ACHN (cell line): ENCODE measurements around the gene TGFBR2.

Source experiments
- DNase-seq: peaks from one replicate; pipeline ENCODE4 v3.0.0-alpha.2; 2015
- in situ Hi-C: cut with HindIII; loops from 2 replicates; pipeline ENCODE4 v1.10.0; 2017; ENCODE audit warnings: low sequenced_read_pairs, low pct_ligation_motif_present, low pct_unique_long_range_greater_than_20kb

Gene TGFBR2

GRCh38 chr3:30629746-30630145 is 23.3 kb downstream of the TGFBR2 start:
- in situ Hi-C loops: no loop called here
- no peak for DNase-seq

DNA sequence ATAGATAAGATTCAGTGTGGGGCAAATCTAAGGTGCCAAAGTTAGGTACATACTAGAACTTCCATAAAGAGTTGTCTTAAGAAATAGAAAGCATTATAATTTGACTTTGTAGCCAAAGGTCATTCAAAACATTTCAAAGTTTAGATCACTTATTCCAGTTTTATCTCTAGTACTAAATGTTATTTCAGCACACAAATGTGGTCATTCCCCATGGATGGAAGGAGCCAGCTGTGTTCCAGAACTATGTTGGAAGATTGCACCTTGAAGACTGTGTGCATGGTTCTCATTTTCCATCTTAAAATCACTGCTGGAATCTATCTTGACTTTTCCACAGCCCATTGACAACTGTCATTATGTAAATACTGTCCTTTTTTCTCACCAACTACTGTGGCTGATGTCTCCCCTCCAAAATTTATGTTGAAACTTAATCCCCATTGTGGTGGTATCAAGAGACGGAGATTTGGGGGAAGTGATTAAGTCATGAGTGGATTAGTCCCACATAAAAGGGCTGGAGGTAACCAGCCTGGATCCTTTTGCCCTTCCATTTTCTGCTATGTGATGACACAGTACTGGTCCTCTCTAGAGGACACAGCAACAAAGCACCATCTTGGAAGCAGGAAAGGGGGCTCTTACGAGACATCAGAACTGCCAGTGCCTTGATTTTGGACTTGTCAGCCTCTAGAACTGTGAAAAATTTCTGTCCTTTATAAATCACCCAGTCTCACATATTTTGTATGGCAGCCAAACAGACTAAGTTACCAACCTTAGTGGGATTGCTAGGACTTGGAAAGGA is 24.0 kb downstream of the TGFBR2 start:
- no peak for DNase-seq
- in situ Hi-C loops: no loop called here

DNA sequence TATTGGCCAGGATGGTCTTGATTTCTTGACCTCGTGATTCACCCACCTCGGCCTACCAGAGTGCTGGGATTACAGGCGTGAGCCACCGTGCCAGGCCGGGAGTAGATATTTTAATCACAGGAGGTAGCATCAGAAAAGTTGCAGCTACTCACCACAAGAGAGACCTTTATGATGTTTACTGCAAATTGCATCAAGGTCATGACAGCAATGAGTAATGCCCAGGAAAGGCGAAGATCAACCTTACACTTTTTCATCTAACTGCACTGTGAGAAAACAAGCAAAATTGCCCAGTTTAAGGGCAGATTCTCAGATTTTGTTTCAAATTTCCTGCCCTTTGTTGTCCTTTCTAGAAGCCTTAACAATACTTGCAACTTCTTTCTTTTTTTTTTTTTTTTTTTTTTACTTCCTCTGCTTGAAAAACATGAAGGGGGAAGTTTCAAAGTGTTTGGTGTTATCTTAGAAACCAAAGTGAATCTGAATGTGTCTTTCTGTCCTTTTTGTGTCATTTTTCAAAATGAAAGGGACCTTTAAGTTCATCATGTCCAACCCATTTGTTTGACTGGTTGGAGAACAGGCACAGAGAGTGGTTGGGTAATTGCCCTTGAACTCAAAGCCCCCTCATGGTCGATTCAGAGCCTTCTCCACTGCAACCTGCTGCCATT is 25.0 kb downstream of the TGFBR2 start:
- in situ Hi-C loops: no loop called here
- no peak for DNase-seq

GRCh38 chr3:30632065-30632464 is 25.7 kb downstream of the TGFBR2 start:
- in situ Hi-C loops: no loop called here
- DNase-seq: no peak

DNA sequence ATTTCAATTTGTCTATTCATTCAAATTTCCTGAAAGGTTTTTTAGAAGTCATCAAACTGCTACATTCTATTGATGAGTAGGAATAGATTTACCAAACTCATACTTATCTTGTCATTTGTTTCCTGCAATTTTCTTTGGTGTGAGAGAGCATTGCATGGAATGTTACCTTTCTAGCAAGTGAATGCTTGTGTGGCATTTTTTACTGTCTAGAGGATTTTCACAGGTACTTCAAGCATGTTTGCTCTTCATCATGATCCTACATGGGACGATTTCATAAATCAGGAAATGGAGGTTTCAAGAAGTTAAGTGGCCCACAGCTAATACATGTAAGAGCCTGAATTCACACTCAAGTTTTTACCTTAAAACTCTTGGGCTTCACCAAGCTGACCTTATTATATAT is 26.1 kb downstream of the TGFBR2 start:
- in situ Hi-C loops: no loop called here
- no peak for DNase-seq

GRCh38 chr3:30633718-30634117 is 27.3 kb downstream of the TGFBR2 start:
- no peak for DNase-seq
- in situ Hi-C loops: no loop called here

GRCh38 chr3:30634761-30635735 is 28.6 kb downstream of the TGFBR2 start:
- DNase-seq: no peak
- in situ Hi-C loops: no loop called here

DNA sequence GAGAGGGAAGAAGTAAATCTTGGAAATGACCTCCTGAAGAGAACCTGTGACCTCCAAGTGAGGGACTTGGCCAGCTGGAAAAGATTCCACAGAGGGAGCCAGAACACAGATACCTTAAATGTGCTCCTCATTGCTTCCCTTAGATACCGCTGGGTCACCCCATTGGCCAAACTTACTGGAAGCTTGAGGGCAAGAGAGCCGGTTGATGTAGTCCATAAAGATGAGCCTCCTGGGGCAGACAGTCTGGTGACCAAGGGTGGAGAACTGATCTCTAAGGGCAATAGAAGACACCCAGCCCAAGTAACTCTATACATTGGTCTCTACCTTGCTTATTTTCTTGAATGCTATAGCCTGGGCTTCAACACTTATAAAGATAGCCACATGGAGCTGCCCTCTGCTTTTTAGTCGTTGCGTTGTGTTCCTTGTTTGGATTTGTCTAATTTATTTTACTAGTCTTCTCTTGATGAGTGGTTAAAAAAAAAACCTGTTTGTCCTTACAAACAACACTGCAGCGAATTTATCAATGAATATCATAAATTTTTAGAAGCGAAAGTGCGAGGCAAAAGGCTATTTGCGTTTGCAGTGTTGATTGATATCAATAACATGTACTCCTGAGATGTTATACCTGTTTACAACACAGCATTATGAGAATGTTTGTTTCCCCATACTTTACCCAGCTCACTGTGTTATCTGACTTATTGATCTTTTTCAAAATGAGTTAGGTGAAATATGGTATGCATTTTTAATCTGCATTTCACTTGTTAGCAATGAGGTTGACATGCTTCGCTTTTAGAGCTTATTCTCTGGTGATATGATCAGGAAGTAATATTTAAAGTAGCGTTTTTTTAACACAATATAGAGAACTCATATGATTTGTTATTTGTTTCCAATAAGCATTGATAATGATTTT is 31.2 kb downstream of the TGFBR2 start:
- DNase-seq: no peak
- in situ Hi-C loops: no loop called here

DNA sequence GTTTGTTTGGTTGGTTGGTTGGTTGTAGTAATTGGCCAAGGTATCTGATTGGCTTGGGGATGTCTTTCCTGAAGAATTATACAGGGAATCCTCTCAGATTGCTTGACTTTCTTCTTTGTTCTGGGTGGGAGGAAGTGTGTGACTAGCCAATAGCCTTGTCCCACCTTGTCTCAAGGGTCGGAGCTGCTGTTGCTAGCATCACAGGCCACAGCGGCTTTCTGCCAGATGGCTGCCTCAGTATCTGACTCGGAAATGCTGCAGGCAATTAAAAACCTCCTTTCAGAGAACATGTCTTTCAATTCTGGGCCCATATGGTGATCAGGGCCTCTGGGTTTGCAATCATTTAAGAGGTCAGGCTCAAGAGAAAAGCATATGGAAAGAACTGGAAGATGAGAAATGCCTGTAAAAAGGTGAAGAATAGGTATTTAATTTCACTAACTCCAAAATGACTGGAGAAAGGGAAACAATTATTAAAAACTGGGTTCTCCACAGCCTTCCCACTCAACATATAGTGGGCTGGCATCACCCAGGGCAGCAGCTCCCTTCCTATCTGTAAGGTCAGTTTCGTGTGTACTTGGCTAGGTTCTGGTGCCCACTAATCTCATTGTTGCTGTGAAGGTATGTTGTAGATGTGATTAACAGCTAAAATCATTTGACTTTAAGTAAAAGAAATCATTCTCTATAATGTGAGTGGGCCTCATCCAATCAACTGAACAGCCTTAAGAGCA is 32.4 kb downstream of the TGFBR2 start:
- no peak for DNase-seq
- in situ Hi-C loops: no loop called here

GRCh38 chr3:30639937-30640336 is 33.5 kb downstream of the TGFBR2 start:
- no peak for DNase-seq
- in situ Hi-C loops: no loop called here

DNA sequence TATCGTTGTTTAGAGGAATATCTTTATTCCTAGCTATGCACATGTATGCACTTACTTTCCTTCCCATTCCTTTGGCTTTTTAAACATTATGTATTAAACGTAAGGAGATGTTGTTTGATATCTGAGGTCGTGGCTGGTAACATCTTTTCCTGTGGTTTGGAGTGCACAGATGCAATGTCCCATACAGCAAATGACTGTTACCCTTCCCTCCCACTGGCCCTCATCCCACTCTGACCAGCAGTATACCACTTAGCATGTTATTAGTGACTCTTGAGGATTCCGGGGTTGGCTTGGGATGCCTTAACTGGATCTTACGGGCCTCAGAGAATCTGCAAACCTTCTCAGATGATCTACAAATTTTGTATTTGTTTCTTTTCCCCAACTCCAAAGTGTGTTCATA is 34.5 kb downstream of the TGFBR2 start:
- in situ Hi-C loops: no loop called here
- DNase-seq: no peak

DNA sequence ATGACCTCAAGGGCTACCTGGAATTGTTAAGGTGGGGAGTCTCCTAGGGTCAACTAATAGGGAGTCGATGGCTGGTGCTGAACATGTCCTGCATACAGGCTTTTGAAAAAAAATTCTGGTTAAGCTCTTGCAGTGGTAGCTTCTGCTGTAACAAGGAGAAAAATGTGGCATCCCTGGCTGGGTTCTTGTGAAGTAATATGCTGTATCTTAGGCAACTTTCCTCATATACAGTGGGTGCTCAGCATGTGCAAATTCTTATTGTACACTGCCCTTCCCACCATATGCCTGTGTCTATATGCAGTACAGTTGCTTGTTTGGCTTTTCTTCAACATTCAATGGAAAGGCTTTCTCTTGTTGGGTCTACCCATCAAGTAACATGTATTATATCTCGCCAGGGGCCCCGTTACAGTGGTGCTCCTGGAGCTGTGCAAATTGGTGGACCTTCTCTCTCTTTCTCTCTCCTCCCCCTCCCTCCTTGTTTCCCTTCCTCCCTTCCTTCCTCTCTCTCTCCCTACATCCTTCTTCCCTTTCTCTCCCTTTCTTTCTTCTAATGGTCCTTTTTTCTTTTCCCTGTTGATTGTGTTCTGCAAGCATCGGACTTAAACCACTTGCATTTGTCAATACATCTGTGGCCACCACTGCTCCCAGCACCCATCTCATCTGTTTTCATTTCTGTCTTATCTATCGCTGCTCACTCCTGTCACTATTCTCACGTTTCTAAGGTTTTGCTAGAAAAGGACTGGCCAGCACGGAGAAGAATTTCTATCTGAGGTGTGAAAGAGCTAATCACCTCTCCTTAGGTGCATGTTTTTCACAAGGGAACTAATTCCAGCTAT is 35.2 kb downstream of the TGFBR2 start:
- in situ Hi-C loops: no loop called here
- DNase-seq: no peak

GRCh38 chr3:30642849-30643361 is 36.5 kb downstream of the TGFBR2 start:
- no peak for DNase-seq
- in situ Hi-C loops: no loop called here

GRCh38 chr3:30643763-30644462 is 37.5 kb downstream of the TGFBR2 start:
- no peak for DNase-seq
- in situ Hi-C loops: no loop called here

- DNase-seq: peak; percentile 58
- in situ Hi-C loops: no loop called here
Observed at GRCh38 chr3:30644615-30645014, 38.2 kb downstream of the TGFBR2 start.

DNA sequence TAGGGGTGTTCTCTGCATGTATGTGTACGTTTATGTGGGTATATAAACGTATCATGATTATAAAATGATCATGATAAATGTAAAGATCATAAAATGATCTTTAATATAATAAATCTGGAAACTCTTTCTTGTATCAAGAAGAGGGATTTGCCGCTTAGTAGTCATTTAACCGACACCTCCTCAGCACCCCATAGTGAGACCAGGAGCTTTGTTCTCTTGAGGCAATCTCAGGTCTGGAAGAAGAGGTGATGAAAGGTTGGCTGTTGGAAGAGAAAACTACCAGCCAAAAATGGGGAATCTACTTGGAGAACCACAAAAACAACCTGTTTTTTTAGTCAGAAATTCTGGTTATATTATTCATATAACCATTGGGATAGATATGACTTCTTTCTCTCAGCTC is 38.7 kb downstream of the TGFBR2 start:
- DNase-seq: no peak
- in situ Hi-C loops: no loop called here
